ENCODE measurements around the gene CEMP1. TPM values are rescaled to one million over a fixed set of nuclear protein-coding genes. Genes with fewer than 3 reads are reported as not detected.
"Not testable (repeated sequence)": the region's sequence is repeated elsewhere in the genome, so short reads cannot be mapped to it uniquely, and the experiment has no call there.

Gene CEMP1
- not detected in 2 replicates for total RNA-seq

GRCh38 chr16:2531371-2531695, at the start of gene CEMP1:
Gene CEMP1, minus strand, starts transcription at chr16:2531408. Its CDS starts 335 bp downstream, at chr16:2531073.
- no peak for DNase-seq (ENCODE audit: low read depth)

GRCh38 chr16:2580818-2581217, 49.6 kb upstream of the CEMP1 start:
- DNase-seq (ENCODE audit: low read depth): not testable (repeated sequence)

- not testable (repeated sequence) for DNase-seq (ENCODE audit: low read depth)
Measured at GRCh38 chr16:2580143-2580542, 48.9 kb upstream of the CEMP1 start.

- DNase-seq (ENCODE audit: low read depth): not testable (repeated sequence)
Measured at GRCh38 chr16:2578905-2579304, 47.7 kb upstream of the CEMP1 start.

GRCh38 chr16:2577044-2577443, 45.8 kb upstream of the CEMP1 start:
- not testable (repeated sequence) for DNase-seq (ENCODE audit: low read depth)

GRCh38 chr16:2575839-2576238, 44.6 kb upstream of the CEMP1 start:
- not testable (repeated sequence) for DNase-seq (ENCODE audit: low read depth)

- DNase-seq (ENCODE audit: low read depth): not testable (repeated sequence)
Measured at GRCh38 chr16:2572704-2573103, 41.5 kb upstream of the CEMP1 start.

GRCh38 chr16:2568573-2568972, 37.4 kb upstream of the CEMP1 start:
- DNase-seq (ENCODE audit: low read depth): not testable (repeated sequence)

- DNase-seq (ENCODE audit: low read depth): not testable (repeated sequence)
Measured at GRCh38 chr16:2567506-2567905, 36.3 kb upstream of the CEMP1 start.

GRCh38 chr16:2560798-2561133, 29.6 kb upstream of the CEMP1 start:
- not testable (repeated sequence) for DNase-seq (ENCODE audit: low read depth)

- DNase-seq (ENCODE audit: low read depth): not testable (repeated sequence)
Measured at GRCh38 chr16:2560131-2560797, 29.1 kb upstream of the CEMP1 start.

GRCh38 chr16:2557150-2557549, 25.9 kb upstream of the CEMP1 start:
- not testable (repeated sequence) for DNase-seq (ENCODE audit: low read depth)

- not testable (repeated sequence) for DNase-seq (ENCODE audit: low read depth)
Measured at GRCh38 chr16:2554709-2555425, 23.7 kb upstream of the CEMP1 start.

- DNase-seq (ENCODE audit: low read depth): peak; percentile 7
Measured at GRCh38 chr16:2551420-2551889, 20.2 kb upstream of the CEMP1 start.

GRCh38 chr16:2550283-2550878, 19.2 kb upstream of the CEMP1 start:
- not testable (repeated sequence) for DNase-seq (ENCODE audit: low read depth)

- DNase-seq (ENCODE audit: low read depth): not testable (repeated sequence)
Measured at GRCh38 chr16:2543771-2544170, 12.6 kb upstream of the CEMP1 start.

- peak; percentile 26 for DNase-seq (ENCODE audit: low read depth)
Measured at GRCh38 chr16:2541409-2541808, 10.2 kb upstream of the CEMP1 start.

GRCh38 chr16:2540912-2541311, 9.7 kb upstream of the CEMP1 start:
- DNase-seq (ENCODE audit: low read depth): not testable (repeated sequence)

- DNase-seq (ENCODE audit: low read depth): not testable (repeated sequence)
Measured at GRCh38 chr16:2539845-2540458, 8.7 kb upstream of the CEMP1 start.

- not testable (repeated sequence) for DNase-seq (ENCODE audit: low read depth)
Measured at GRCh38 chr16:2539192-2539844, 8.1 kb upstream of the CEMP1 start.

- DNase-seq (ENCODE audit: low read depth): peak; percentile 79
Measured at GRCh38 chr16:2537451-2538379, 6.5 kb upstream of the CEMP1 start, which contains the start of gene PDPK1. Gene PDPK1, plus strand, starts transcription at chr16:2538021. Its CDS starts 92 bp downstream, at chr16:2538113.
